T-helper 1 cell treated with Interleukin-12 subunit alpha and Interleukin-12 subunit beta and Interleukin-4 antibody, amounts not matched to agents 30 μg/mL and 1 μg/mL, for 36 hours (primary cell): ENCODE measurements around the gene SPAG17.

ENCODE experiments used
- H3K27ac Mint-ChIP-seq: one replicate; pipeline ENCODE4 v1.8.0; 2021; ENCODE audit warnings: mild to moderate bottlenecking, mixed read lengths
- H3K27me3 Mint-ChIP-seq: one replicate; pipeline ENCODE4 v1.8.0; 2021; ENCODE audit warnings: low read depth, mixed read lengths
- H3K36me3 Mint-ChIP-seq: one replicate; pipeline ENCODE4 v1.8.0; 2021; ENCODE audit warnings: low read depth, mixed read lengths
- H3K4me1 Mint-ChIP-seq: one replicate; pipeline ENCODE4 v1.8.0; 2021; ENCODE audit warnings: low read depth, mixed read lengths
- H3K4me3 Mint-ChIP-seq: one replicate; pipeline ENCODE4 v1.8.0; 2021; ENCODE audit warnings: mild to moderate bottlenecking, moderate library complexity, mixed read lengths
- H3K9me3 Mint-ChIP-seq: one replicate; pipeline ENCODE4 v1.8.0; 2021; ENCODE audit warnings: mixed read lengths

SPAG17 gene

GRCh38 chr1:118118873-118119463, 66.1 kb downstream of the SPAG17 start:
- H3K36me3 Mint-ChIP-seq: no peaks in the 10 kb centered on the region
- no peaks in the 10 kb centered on the region for H3K4me1 Mint-ChIP-seq
- no peak overlapping the region for H3K4me3 Mint-ChIP-seq
- no peaks in the 10 kb centered on the region for H3K27me3 Mint-ChIP-seq
- H3K27ac Mint-ChIP-seq: no peak overlapping the region
- no peaks in the 10 kb centered on the region for H3K9me3 Mint-ChIP-seq

GRCh38 chr1:118118469-118118868, 66.6 kb downstream of the SPAG17 start:
- H3K9me3 Mint-ChIP-seq: no peaks in the 10 kb centered on the region
- H3K36me3 Mint-ChIP-seq: no peaks in the 10 kb centered on the region
- no peak overlapping the region for H3K4me3 Mint-ChIP-seq
- no peaks in the 10 kb centered on the region for H3K27me3 Mint-ChIP-seq
- no peaks in the 10 kb centered on the region for H3K4me1 Mint-ChIP-seq
- H3K27ac Mint-ChIP-seq: no peak overlapping the region

GRCh38 chr1:118117521-118117920, 67.5 kb downstream of the SPAG17 start:
- Mint-ChIP-seq H3K4me1 (no peaks in the 10 kb centered on the region), H3K27ac (no peak overlapping the region), H3K36me3 (no peaks in the 10 kb centered on the region)

GRCh38 chr1:118116909-118117308, 68.1 kb downstream of the SPAG17 start:
- Mint-ChIP-seq H3K27me3 (no peaks in the 10 kb centered on the region), H3K4me1 (no peaks in the 10 kb centered on the region), H3K36me3 (no peaks in the 10 kb centered on the region), H3K4me3 (no peak overlapping the region), H3K27ac (no peak overlapping the region), H3K9me3 (no peaks in the 10 kb centered on the region)

More at GRCh38 chr1:118117521-118117920, 67.5 kb downstream of the SPAG17 start:
- H3K27me3 Mint-ChIP-seq: no peaks in the 10 kb centered on the region
- no peak overlapping the region for H3K4me3 Mint-ChIP-seq
- no peaks in the 10 kb centered on the region for H3K9me3 Mint-ChIP-seq

- no peak overlapping the region for H3K4me3 Mint-ChIP-seq
- no peaks in the 10 kb centered on the region for H3K4me1 Mint-ChIP-seq
- H3K9me3 Mint-ChIP-seq: no peaks in the 10 kb centered on the region
Observed at GRCh38 chr1:118116401-118116800, 68.6 kb downstream of the SPAG17 start.

GRCh38 chr1:118115567-118116295, 69.3 kb downstream of the SPAG17 start:
- Mint-ChIP-seq H3K27ac (no peak overlapping the region), H3K27me3 (no peaks in the 10 kb centered on the region), H3K36me3 (no peaks in the 10 kb centered on the region), H3K4me3 (no peak overlapping the region), H3K4me1 (no peaks in the 10 kb centered on the region), H3K9me3 (no peaks in the 10 kb centered on the region)

More at GRCh38 chr1:118116401-118116800, 68.6 kb downstream of the SPAG17 start:
- Mint-ChIP-seq H3K36me3 (no peaks in the 10 kb centered on the region), H3K27ac (no peak overlapping the region), H3K27me3 (no peaks in the 10 kb centered on the region)

- Mint-ChIP-seq H3K9me3 (no peaks in the 10 kb centered on the region), H3K27me3 (no peaks in the 10 kb centered on the region), H3K27ac (no peak overlapping the region), H3K4me1 (no peaks in the 10 kb centered on the region), H3K36me3 (no peaks in the 10 kb centered on the region), H3K4me3 (no peak overlapping the region)
Observed at GRCh38 chr1:118113261-118113660, 71.8 kb downstream of the SPAG17 start.

- Mint-ChIP-seq H3K36me3 (no peaks in the 10 kb centered on the region), H3K9me3 (no peaks in the 10 kb centered on the region), H3K27ac (no peak overlapping the region)
Observed at GRCh38 chr1:118110580-118110979, 74.4 kb downstream of the SPAG17 start.

GRCh38 chr1:118104951-118105350, 80.1 kb downstream of the SPAG17 start:
- no peak overlapping the region for H3K4me3 Mint-ChIP-seq
- no peaks in the 10 kb centered on the region for H3K27me3 Mint-ChIP-seq
- H3K36me3 Mint-ChIP-seq: no peaks in the 10 kb centered on the region

More at GRCh38 chr1:118110580-118110979, 74.4 kb downstream of the SPAG17 start:
- no peak overlapping the region for H3K4me3 Mint-ChIP-seq
- no peaks in the 10 kb centered on the region for H3K4me1 Mint-ChIP-seq
- no peaks in the 10 kb centered on the region for H3K27me3 Mint-ChIP-seq

GRCh38 chr1:118102445-118102844, 82.6 kb downstream of the SPAG17 start:
- no peaks in the 10 kb centered on the region for H3K9me3 Mint-ChIP-seq
- no peak overlapping the region for H3K4me3 Mint-ChIP-seq
- H3K27ac Mint-ChIP-seq: no peak overlapping the region
- H3K27me3 Mint-ChIP-seq: no peaks in the 10 kb centered on the region
- no peaks in the 10 kb centered on the region for H3K4me1 Mint-ChIP-seq
- H3K36me3 Mint-ChIP-seq: no peaks in the 10 kb centered on the region

More at GRCh38 chr1:118104951-118105350, 80.1 kb downstream of the SPAG17 start:
- H3K27ac Mint-ChIP-seq: no peak overlapping the region
- H3K4me1 Mint-ChIP-seq: no peaks in the 10 kb centered on the region
- no peaks in the 10 kb centered on the region for H3K9me3 Mint-ChIP-seq

- no peaks in the 10 kb centered on the region for H3K4me1 Mint-ChIP-seq
- no peaks in the 10 kb centered on the region for H3K27me3 Mint-ChIP-seq
- H3K27ac Mint-ChIP-seq: no peak overlapping the region
- H3K9me3 Mint-ChIP-seq: no peaks in the 10 kb centered on the region
- H3K36me3 Mint-ChIP-seq: no peaks in the 10 kb centered on the region
- H3K4me3 Mint-ChIP-seq: no peak overlapping the region
Observed at GRCh38 chr1:118101999-118102398, 83.0 kb downstream of the SPAG17 start.

GRCh38 chr1:118101515-118101844, 83.5 kb downstream of the SPAG17 start:
- no peaks in the 10 kb centered on the region for H3K4me1 Mint-ChIP-seq
- no peak overlapping the region for H3K4me3 Mint-ChIP-seq
- H3K9me3 Mint-ChIP-seq: no peaks in the 10 kb centered on the region
- no peak overlapping the region for H3K27ac Mint-ChIP-seq
- no peaks in the 10 kb centered on the region for H3K36me3 Mint-ChIP-seq
- H3K27me3 Mint-ChIP-seq: no peaks in the 10 kb centered on the region

GRCh38 chr1:118100686-118101514, 84.1 kb downstream of the SPAG17 start:
- Mint-ChIP-seq H3K9me3 (no peaks in the 10 kb centered on the region), H3K36me3 (no peaks in the 10 kb centered on the region), H3K27ac (no peak overlapping the region), H3K4me1 (no peaks in the 10 kb centered on the region), H3K4me3 (no peak overlapping the region), H3K27me3 (no peaks in the 10 kb centered on the region)

GRCh38 chr1:118099686-118100085, 85.3 kb downstream of the SPAG17 start:
- Mint-ChIP-seq H3K4me1 (no peaks in the 10 kb centered on the region), H3K27ac (no peak overlapping the region), H3K27me3 (no peaks in the 10 kb centered on the region), H3K4me3 (no peak overlapping the region), H3K9me3 (no peaks in the 10 kb centered on the region), H3K36me3 (no peaks in the 10 kb centered on the region)
